BLaER1 (cell line): Measurements from ENCODE around the gene PYM1.
A peak's percentile ranks its signal among the peaks of the same experiment; 100 is the strongest.

ENCODE experiments used
- H3K27ac ChIP-seq: shearing (Covaris generic); formaldehyde crosslinking; 2 replicates; pipeline ENCODE4 v1.8.1; 2022
- H3K27me3 ChIP-seq: shearing (Covaris generic); formaldehyde crosslinking; 2 replicates; pipeline ENCODE4 v1.8.1; 2022
- H3K36me3 ChIP-seq: shearing (Covaris generic); formaldehyde crosslinking; 2 replicates; pipeline ENCODE4 v1.8.1; 2022
- H3K4me1 ChIP-seq: shearing (Covaris generic); formaldehyde crosslinking; 2 replicates; pipeline ENCODE4 v1.8.1; 2022
- H3K4me2 ChIP-seq: shearing (Covaris generic); formaldehyde crosslinking; 2 replicates; pipeline ENCODE4 v1.8.1; 2022
- H3K4me3 ChIP-seq: shearing (Covaris generic); formaldehyde crosslinking; 2 replicates; pipeline ENCODE4 v1.8.1; 2022
- H3K9ac ChIP-seq: shearing (Covaris generic); formaldehyde crosslinking; 2 replicates; pipeline ENCODE4 v1.8.1; 2022
- H3K9me3 ChIP-seq: shearing (Covaris generic); formaldehyde crosslinking; 2 replicates; pipeline ENCODE4 v1.8.1; 2022
- H4K20me1 ChIP-seq: shearing (Covaris generic); formaldehyde crosslinking; 2 replicates; pipeline ENCODE4 v1.8.1; 2022
- Cebpa-rat ChIP-seq: shearing (Covaris generic); IDR thresholded peaks from 2 replicates; pipeline ENCODE4 v1.8.1; 2022

The PYM1 gene

DNA sequence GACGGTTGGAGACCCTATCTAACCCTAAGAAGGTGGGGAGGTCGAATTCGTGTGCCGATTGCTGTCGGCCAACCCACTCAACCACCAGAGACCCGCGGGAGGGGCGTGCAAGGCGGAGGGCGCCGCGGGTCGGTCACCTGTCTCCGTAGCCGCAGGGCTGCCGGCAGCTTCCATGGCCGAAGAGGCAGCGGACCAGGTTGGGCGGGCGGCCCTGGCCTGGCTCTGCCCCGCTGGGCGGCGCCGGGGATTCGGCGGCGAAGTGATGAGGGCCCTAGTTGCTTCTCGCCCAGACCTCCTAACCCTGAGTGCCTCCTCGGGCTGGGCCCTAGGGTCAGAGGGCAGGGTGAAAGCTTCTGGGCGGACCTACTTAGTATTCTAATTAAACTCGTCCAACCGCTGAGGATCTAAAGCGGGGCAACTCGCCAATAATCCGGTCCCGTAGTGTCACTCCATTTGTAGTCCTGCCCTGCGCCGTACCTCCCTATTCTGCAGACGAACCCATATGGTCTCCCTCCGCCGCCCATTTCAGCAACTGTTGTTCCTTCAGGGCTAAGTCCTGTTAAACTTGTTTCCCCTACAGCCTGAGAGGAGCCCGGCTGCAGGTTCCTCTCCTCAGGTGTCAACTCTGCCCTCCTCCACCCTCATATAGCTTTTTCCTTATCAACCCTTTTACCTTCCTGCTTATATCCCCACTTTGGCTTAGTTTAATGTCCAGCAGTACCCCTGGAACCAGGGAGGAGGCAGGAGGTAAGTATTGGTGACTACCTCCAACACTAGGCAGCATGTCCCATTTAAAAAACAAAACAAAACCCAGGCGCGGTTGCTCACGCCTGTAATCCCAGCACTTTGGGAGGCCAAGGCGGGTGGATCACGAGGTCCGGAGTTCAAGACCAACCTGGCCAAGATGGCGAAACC, at the start of gene PYM1:
TSS of gene PYM1 (minus strand) at position 307 of the 915 bp plus-strand sequence. CDS start at position 174, 133 bp downstream.
- TF ChIP-seq Cebpa-rat = no peak
- no peaks in the 10 kb centered on the region for H4K20me1 ChIP-seq
- no peaks in the 10 kb centered on the region for H3K9me3 ChIP-seq
- peak within 1 kb of the TSS; percentile 96 for H3K4me3 ChIP-seq
- H3K36me3 ChIP-seq = peaks cover 19% of the 10 kb centered on the region
- H3K27ac ChIP-seq = peak within 1 kb of the TSS; percentile 98
- peaks cover 69% of the 10 kb centered on the region for H3K4me1 ChIP-seq
- no peaks in the 10 kb centered on the region for H3K27me3 ChIP-seq
- H3K9ac ChIP-seq = peak within 1 kb of the TSS; percentile 98
- peak within 1 kb of the TSS; percentile 95 for H3K4me2 ChIP-seq

DNA sequence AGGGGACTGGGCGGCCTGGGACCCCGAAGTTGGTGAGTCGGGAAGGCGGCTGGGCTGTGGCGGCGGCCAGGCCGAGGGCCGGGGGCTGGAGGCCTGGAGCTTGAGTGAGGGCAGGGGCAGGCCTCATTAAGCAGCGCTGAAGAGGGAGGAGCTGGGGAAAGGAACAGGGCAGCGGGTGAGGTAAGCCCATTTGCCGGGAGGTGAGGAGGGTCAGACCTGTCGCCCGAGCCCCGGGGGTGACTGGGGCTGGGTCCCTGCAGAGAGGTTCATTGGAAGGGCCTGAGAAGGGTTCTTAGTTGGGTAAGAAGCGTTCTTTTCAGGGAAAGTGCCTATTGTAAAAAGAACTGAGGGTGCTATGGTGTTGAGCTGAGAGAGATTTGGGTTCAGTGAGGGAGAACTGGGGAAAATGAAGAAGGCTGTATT, 46.6 kb upstream of the PYM1 start:
- no peak for TF ChIP-seq Cebpa-rat
- peak overlapping the region; percentile 84 for H3K27ac ChIP-seq
- H3K4me1 ChIP-seq = peaks cover 68% of the 10 kb centered on the region

DNA sequence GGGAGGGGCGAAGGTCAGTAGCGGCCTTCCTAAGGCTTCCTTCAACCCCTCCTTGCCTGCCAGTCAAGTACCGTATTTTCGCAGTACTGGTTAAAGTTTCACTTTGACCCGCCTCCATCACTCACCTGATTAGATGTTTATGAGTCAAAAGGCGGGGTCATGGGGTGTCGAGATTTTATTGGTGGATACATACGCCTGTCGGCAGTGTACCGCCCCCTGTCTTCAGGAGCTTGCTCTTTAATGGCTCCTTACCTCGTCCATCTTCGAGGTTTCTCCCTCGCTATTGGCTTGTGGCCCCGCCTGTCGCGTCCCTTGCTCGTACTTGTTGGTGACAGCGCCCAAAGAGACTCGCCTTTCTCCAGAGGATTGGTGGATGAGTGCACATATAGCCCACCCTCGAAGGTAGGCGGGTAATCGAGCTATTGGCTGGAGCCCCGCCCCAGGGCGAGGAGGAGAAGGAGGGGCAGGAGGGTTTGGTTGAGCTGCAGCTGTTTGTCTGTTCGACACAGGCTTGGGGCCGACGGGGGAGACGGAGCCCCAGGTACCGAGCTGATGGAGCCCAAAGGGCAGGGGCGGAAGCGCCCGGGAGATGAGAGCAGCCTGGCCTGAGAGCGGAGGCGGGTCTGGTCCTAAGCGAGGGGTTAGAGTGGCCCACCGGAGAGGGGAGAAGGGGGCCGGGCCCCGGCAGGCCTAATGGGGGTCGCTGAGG, 46.1 kb upstream of the PYM1 start, which contains the start of gene RAB5B:
TSS of gene RAB5B (plus strand) at position 480 of the 709 bp plus-strand sequence. CDS start 12,883 bp downstream, outside the sequence.
- H3K4me3 ChIP-seq = peak within 1 kb of the TSS; percentile 98
- TF ChIP-seq Cebpa-rat = no peak
- peaks cover 68% of the 10 kb centered on the region for H3K4me1 ChIP-seq
- no peaks in the 10 kb centered on the region for H3K27me3 ChIP-seq
- H3K36me3 ChIP-seq = peaks cover 36% of the 10 kb centered on the region
- peaks cover under 1% of the 10 kb centered on the region; the same call in 1 of the 2 replicates for H4K20me1 ChIP-seq
- no peaks in the 10 kb centered on the region for H3K9me3 ChIP-seq
- peak within 1 kb of the TSS; percentile 94 for H3K9ac ChIP-seq
- H3K27ac ChIP-seq = peak within 1 kb of the TSS; percentile 84
- peak within 1 kb of the TSS; percentile 90 for H3K4me2 ChIP-seq

More for the DNA sequence above, 46.6 kb upstream of the PYM1 start:
- Histone ChIP-seq H3K27me3 (no peaks in the 10 kb centered on the region), H3K9me3 (no peaks in the 10 kb centered on the region), H3K4me3 (peak overlapping the region; percentile 98), H3K4me2 (peak overlapping the region; percentile 90), H3K9ac (peak overlapping the region; percentile 94), H4K20me1 (peaks cover 6% of the 10 kb centered on the region; the same call in 1 of the 2 replicates), H3K36me3 (peaks cover 36% of the 10 kb centered on the region)

GRCh38 chr12:55972911-55973598, 45.4 kb upstream of the PYM1 start:
- Histone ChIP-seq H3K27ac (peak overlapping the region; percentile 28; the same call in 1 of the 2 replicates), H3K4me1 (peaks cover 68% of the 10 kb centered on the region)

GRCh38 chr12:55972456-55972855, 44.8 kb upstream of the PYM1 start:
- peaks cover 41% of the 10 kb centered on the region for H3K36me3 ChIP-seq

More at GRCh38 chr12:55972911-55973598, 45.4 kb upstream of the PYM1 start:
- no peak for TF ChIP-seq Cebpa-rat
- Histone ChIP-seq H3K4me2 (peak overlapping the region; percentile 83), H3K27me3 (no peaks in the 10 kb centered on the region), H3K36me3 (peaks cover 40% of the 10 kb centered on the region), H3K4me3 (peak overlapping the region; percentile 98), H3K9ac (peak overlapping the region; percentile 72), H4K20me1 (no peaks in the 10 kb centered on the region; the same call in 1 of the 2 replicates), H3K9me3 (no peaks in the 10 kb centered on the region)

DNA sequence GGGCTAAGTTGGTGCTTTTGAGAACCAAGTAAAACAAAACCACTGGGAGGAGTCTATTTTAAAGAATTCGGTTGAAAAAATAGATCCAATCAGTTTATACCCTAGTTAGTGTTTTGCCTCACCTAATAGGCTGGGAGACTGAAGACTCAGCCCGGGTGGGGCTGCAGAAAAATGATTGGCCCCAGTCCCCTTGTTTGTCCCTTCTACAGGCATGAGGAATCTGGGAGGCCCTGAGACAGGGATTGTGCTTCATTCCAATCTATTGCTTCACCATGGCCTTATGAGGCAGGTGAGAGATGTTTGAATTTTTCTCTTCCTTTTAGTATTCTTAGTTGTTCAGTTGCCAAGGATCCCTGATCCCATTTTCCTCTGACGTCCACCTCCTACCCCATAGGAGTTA, 44.3 kb upstream of the PYM1 start:
- no peak for TF ChIP-seq Cebpa-rat
- Histone ChIP-seq H3K4me1 (peaks cover 68% of the 10 kb centered on the region), H3K36me3 (peaks cover 41% of the 10 kb centered on the region), H3K27ac (no peak overlapping the region), H3K9ac (no peak overlapping the region), H4K20me1 (no peaks in the 10 kb centered on the region), H3K4me2 (peak overlapping the region; percentile 83), H3K27me3 (no peaks in the 10 kb centered on the region), H3K4me3 (no peak overlapping the region), H3K9me3 (no peaks in the 10 kb centered on the region)

More at GRCh38 chr12:55972456-55972855, 44.8 kb upstream of the PYM1 start:
- Histone ChIP-seq H3K9ac (peak overlapping the region; percentile 72), H3K4me3 (peak overlapping the region; percentile 98), H3K4me1 (peaks cover 68% of the 10 kb centered on the region), H4K20me1 (no peaks in the 10 kb centered on the region; the same call in 1 of the 2 replicates), H3K27ac (no peak overlapping the region), H3K9me3 (no peaks in the 10 kb centered on the region), H3K27me3 (no peaks in the 10 kb centered on the region), H3K4me2 (peak overlapping the region; percentile 83)
- no peak for TF ChIP-seq Cebpa-rat

DNA sequence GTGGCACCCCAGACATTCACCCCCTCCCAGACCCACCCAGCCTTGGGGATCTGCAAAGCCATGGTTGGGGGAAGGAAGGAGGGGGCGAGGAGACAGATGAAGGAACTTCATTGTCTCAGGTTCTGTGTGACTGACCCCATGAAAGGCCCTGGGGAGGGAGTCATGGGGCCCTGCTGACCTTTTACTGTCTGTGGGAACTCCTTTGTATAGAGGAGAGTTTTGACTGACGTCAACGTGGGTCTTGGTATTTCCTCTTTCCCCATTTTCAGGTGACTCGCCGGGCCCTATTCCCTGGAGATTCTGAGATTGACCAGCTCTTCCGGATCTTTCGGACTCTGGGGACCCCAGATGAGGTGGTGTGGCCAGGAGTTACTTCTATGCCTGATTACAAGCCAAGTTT, 43.1 kb upstream of the PYM1 start:
- H3K4me2 ChIP-seq = peak overlapping the region; percentile 28; the same call in 1 of the 2 replicates
- no peak overlapping the region for H3K27ac ChIP-seq
- no peak for TF ChIP-seq Cebpa-rat

DNA sequence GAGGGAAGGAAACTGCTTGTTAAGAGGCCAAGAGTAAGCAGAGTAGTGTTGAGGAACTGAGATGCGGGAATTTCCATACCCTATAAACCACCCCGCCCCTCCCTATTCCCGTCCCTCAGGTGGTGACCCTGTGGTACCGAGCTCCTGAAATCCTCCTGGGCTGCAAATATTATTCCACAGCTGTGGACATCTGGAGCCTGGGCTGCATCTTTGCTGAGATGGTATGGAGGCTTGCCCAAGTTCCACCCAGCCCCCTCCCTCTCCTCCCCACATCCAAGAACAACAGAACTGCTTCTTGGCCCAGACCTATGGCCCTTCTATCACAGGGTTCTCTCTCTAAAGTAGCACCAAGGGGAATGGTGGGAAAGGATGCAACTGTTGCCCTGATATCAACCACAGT, 41.7 kb upstream of the PYM1 start:
- TF ChIP-seq Cebpa-rat = no peak
- H3K9me3 ChIP-seq = no peaks in the 10 kb centered on the region
- no peak overlapping the region for H3K4me2 ChIP-seq
- H3K27me3 ChIP-seq = no peaks in the 10 kb centered on the region
- H4K20me1 ChIP-seq = no peaks in the 10 kb centered on the region
- no peak overlapping the region for H3K9ac ChIP-seq
- no peak overlapping the region for H3K4me3 ChIP-seq
- peaks cover 41% of the 10 kb centered on the region for H3K36me3 ChIP-seq
- no peak overlapping the region for H3K27ac ChIP-seq
- H3K4me1 ChIP-seq = peaks cover 59% of the 10 kb centered on the region

More for the DNA sequence above, 43.1 kb upstream of the PYM1 start:
- no peak overlapping the region for H3K9ac ChIP-seq
- H3K4me1 ChIP-seq = peaks cover 62% of the 10 kb centered on the region
- H3K9me3 ChIP-seq = no peaks in the 10 kb centered on the region
- H3K4me3 ChIP-seq = no peak overlapping the region
- no peaks in the 10 kb centered on the region for H3K27me3 ChIP-seq
- H3K36me3 ChIP-seq = peaks cover 41% of the 10 kb centered on the region
- no peaks in the 10 kb centered on the region for H4K20me1 ChIP-seq
